Stimulated activated CD4-positive, alpha-beta T cell treated with anti-CD3 and anti-CD28 coated beads, TNF-alpha, amount 100 ng/mL, for 1 hour (primary cell): ENCODE results near the gene OR56B1.
"Not testable (repeated sequence)": the region's sequence is repeated elsewhere in the genome, so short reads cannot be mapped to it uniquely, and the experiment has no call there.

Experiments used
- DNase-seq, 3 donors: peaks; one replicate each; pipeline ENCODE4 v3.0.0-alpha.2; 2020; ENCODE audit warnings: low read depth in 3 of 3, low spot score in 1 of 3

Gene OR56B1, protein sequence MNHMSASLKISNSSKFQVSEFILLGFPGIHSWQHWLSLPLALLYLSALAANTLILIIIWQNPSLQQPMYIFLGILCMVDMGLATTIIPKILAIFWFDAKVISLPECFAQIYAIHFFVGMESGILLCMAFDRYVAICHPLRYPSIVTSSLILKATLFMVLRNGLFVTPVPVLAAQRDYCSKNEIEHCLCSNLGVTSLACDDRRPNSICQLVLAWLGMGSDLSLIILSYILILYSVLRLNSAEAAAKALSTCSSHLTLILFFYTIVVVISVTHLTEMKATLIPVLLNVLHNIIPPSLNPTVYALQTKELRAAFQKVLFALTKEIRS

GRCh38 chr11:5736396-5736795 is at the start of gene OR56B1:
OR56B1 (plus strand) TSS chr11:5736448; CDS start chr11:5736517, 69 bp downstream.
- DNase-seq, result no peak

- DNase-seq, result no peak
These were observed 47.8 kb upstream of the OR56B1 start for GRCh38 chr11:5688482-5688881.

DNA sequence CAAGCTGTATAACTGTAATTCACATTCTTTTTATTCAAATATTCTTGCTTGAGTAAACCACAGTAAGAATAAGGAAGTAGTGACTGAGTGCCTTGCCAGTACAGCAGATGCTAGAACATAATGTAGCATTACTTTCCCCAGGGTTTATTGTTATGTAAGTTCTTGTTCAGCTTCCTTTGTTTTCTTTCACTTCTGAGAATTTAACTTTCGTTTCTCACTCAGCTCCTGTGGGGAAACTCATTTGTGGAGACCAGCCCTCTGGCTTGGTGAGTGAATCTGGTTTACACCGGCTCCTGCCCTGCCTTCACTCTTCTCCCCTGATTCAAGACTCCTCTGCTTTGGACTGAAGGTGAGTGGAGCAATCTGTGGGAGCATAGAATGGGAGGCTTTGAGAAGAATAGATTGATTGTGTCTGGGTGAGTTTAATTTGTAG is 46.7 kb upstream of the OR56B1 start, which contains the start of gene TRIM22:
Gene TRIM22, plus strand, starts transcription at position 240 of the 433 bp plus-strand sequence. CDS start 6,443 bp downstream, outside the sequence.
- peak in 1 of 3 donors; percentile 14 for DNase-seq

GRCh38 chr11:5690216-5690615 is 46.0 kb upstream of the OR56B1 start:
- DNase-seq, result no peak

- DNase-seq, result no peak
These were observed 45.5 kb upstream of the OR56B1 start for GRCh38 chr11:5690736-5691135.

GRCh38 chr11:5691238-5691963 is 44.8 kb upstream of the OR56B1 start:
- DNase-seq, result not testable (repeated sequence)

DNA sequence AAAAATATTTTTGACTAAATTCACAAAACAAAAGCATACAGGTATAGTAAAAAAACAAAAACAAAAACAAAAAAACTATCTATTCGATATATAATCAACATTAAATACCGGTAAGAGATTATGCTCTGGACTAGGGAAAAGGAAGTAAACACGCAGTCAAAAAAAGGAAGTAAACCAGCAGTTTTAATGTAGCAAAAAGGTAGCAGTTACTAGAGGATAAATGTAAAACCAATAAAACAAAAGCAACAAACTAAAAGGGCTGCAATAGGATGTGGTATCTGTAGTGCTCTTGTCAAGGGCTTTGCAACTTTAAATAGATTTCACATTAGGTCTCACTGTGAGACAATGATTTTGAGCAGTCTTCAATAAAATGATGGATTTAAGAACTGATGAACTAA is 44.3 kb upstream of the OR56B1 start:
- no peak for DNase-seq

DNA sequence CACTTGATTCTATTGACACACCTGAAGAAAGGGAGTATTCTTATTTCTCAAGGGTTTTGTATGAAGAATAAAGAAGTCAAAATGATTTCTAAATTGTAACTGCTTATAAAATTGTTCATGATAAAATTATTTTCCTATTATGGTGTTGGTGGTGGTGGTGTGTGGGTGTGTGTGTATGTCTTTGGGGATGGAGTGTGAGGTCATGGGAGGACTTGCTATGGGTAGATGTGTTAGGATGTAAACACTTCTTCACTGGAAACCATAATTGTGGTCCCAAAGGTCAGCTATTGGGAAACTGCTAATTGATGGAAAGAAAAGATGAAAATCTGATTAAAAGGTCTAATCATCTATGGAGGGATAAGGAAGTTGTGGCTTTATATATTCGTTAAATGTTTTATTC is 41.6 kb upstream of the OR56B1 start:
- DNase-seq, result no peak

- DNase-seq, result no peak
These were observed 40.7 kb upstream of the OR56B1 start for GRCh38 chr11:5695580-5695979.

- no peak for DNase-seq
These were observed 40.0 kb upstream of the OR56B1 start for GRCh38 chr11:5696210-5696609.

- no peak for DNase-seq
These were observed 38.0 kb upstream of the OR56B1 start for GRCh38 chr11:5698281-5698680.

DNA sequence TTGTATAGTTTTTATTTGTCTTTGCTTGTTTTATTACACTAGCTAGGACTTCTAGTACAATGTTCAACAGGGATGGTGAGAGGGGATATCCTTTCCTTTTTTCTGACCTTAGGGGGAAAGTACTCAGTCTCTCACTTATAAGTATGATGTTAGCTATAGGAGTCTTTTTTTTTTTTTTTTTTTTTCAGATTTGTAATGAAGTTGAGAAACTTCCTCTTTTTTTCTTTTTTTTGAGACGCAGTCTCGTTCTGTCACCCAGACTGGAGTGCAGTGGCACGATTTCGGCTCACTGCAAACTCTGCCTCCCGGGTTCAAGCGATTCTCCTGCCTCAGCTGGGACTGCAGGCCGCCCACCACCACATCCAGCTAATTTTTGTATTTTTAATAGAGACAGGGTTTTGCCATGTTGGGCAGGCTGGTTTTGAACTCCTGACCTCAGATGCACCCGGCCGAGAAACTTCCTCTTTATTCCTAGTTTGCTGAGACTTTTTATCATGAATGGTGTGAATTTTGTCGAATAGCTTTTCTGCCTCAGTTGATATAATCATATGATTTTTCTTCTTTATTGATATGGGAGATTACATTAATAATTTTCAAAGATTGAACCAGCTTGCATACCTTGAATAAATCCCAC is 35.7 kb upstream of the OR56B1 start:
- no peak for DNase-seq

DNA sequence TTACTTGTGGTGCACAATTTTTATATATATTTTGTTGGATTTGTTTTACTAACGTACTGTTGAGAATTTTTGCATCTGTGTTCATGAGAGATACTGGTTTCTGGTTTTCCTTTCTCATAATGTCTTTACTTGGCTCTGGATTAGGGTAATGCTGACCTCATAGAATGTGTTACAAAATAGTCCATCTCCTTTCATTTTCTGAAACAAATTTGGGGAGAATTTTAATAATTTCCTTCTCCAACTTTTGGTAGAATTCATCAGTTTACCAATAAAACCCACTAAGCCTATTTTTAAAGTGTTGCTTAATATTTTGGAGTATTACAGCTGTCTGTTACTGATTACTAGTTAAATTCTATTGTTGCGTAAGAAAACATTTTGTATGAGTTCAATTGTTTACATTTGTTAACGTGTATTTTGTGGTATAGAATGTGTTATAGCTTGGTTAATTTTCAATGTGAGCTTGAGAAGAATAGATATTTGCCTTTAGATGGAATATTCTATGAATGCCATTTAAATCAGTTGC is 35.1 kb upstream of the OR56B1 start:
- DNase-seq, result no peak

DNA sequence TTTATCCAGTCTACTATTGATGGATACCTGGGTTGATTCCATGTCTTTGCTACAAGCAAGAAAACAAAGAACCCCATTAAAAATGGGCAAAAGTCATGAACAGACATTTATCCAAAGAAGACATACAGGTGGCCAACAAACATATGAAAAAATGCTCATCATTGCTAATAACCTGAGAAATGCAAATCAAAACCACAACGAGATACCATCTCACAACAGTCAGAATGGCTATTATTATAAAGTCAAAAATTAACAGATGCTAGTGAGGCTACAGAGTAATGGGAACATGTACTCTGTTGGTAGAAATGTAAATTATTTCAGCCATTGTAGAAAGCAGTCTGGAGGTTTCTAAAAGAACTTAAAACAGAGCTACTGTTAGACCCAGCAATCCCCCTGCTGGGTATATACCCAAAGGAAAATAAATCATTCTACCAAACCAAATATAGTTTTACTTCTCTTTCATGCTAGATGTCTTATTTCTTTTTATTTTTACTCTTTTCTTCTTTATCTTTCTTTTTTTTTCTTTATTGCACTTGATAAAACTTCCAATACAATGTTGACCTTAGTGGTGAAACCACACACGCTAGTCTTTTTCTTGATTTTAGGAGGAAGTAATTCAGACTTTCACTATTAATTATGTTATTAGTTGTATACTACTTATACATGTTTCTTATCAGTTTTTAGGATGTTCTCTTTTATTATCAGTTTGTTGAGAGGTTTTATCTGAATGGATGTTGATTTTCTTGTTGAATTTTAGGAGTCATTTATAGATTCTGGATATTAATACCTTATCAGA is 32.3 kb upstream of the OR56B1 start:
- DNase-seq, result no peak

DNA sequence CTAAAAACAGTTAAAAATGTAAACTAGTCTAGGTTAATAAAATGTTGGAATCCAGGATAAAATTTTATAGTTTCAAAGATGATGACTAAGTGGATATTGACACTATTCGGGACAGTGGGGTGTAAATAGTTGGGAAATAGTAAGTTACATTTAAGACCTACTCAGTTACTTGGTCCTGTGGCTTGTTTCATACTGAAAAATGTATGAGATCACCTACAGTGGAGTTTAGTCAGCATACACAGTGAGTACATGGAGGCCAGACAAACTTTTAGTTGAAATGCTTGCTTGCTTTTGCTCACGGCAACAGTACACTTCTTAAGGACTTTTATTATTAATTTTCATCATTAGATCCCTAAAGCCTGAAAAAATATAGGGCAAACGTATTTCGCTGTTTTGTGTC is 30.6 kb upstream of the OR56B1 start:
- DNase-seq, result no peak

DNA sequence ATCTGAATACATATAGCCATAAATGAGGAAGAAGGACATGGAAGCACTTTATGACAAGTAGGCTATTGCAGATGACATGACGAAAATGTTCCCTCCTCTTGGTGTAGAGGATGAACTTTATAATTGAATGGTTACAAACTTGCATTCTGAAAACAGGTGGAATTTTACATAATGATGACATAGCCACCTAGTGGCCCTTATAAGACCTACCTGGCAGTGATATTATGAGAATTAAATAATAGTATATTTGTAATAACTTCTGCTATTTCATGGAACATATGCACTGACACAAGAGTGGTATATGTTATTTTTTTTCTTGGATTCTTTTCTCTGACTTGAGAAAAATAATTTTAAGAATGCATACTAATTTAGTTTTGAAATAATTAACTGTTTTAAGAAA is 23.7 kb upstream of the OR56B1 start:
- DNase-seq, result no peak

GRCh38 chr11:5713695-5714094 is 22.6 kb upstream of the OR56B1 start:
- no peak for DNase-seq

GRCh38 chr11:5716518-5716917 is 19.7 kb upstream of the OR56B1 start:
- DNase-seq, result not testable (repeated sequence)

GRCh38 chr11:5719703-5720495 is 16.3 kb upstream of the OR56B1 start:
- DNase-seq, result no peak

- no peak for DNase-seq
These were observed 13.6 kb upstream of the OR56B1 start for GRCh38 chr11:5722622-5723021.
